VCaP (cell line): ENCODE data around the gene COX10.
"Not testable (repeated sequence)": the region's sequence is repeated elsewhere in the genome, so short reads cannot be mapped to it uniquely, and the experiment has no call there.

ENCODE experiments used
- H3K27ac ChIP-seq: fragments of 450-650 bp; 2 replicates; pipeline ENCODE4 v1.5.1; 2017
- CTCF ChIP-seq: fragments of 450-650 bp; conservative IDR thresholded peaks from 2 replicates; pipeline ENCODE4 v1.5.1; 2017; ENCODE audit warnings: mild to moderate bottlenecking, moderate library complexity

COX10 gene

GRCh38 chr17:14212401-14212800, 143.1 kb downstream of the COX10 start:
- TF ChIP-seq CTCF: no peak
- H3K27ac ChIP-seq: no peak overlapping the region

GRCh38 chr17:14214271-14214670, 145.0 kb downstream of the COX10 start:
- H3K27ac ChIP-seq: no peak overlapping the region
- no peak for TF ChIP-seq CTCF

- TF ChIP-seq CTCF: no peak
- H3K27ac ChIP-seq: no peak overlapping the region
Measured at GRCh38 chr17:14222611-14223010, 153.3 kb downstream of the COX10 start.

GRCh38 chr17:14225254-14225980, 156.1 kb downstream of the COX10 start:
- no peak for TF ChIP-seq CTCF

GRCh38 chr17:14227052-14227451, 157.7 kb downstream of the COX10 start:
- no peak for TF ChIP-seq CTCF
- no peak overlapping the region for H3K27ac ChIP-seq

More at GRCh38 chr17:14225254-14225980, 156.1 kb downstream of the COX10 start:
- H3K27ac ChIP-seq: no peak overlapping the region

GRCh38 chr17:14228903-14229302, 159.6 kb downstream of the COX10 start:
- no peak for TF ChIP-seq CTCF
- peak overlapping the region; percentile 66 for H3K27ac ChIP-seq

GRCh38 chr17:14231187-14231586, 161.9 kb downstream of the COX10 start:
- not testable (repeated sequence) for H3K27ac ChIP-seq

GRCh38 chr17:14235047-14235446, 165.7 kb downstream of the COX10 start:
- H3K27ac ChIP-seq: not testable (repeated sequence)

GRCh38 chr17:14236032-14236431, 166.7 kb downstream of the COX10 start:
- H3K27ac ChIP-seq: not testable (repeated sequence)

GRCh38 chr17:14236762-14237161, 167.5 kb downstream of the COX10 start, which contains the start of gene CDRT15:
Gene CDRT15, minus strand, starts transcription at chr17:14236862. Its CDS starts 29 bp downstream, at chr17:14236833.
- not testable (repeated sequence) for H3K27ac ChIP-seq

- not testable (repeated sequence) for H3K27ac ChIP-seq
Measured at GRCh38 chr17:14239271-14239670, 170.0 kb downstream of the COX10 start.
